Subcutaneous abdominal adipose tissue (tissue), 5 donors: ENCODE data around the gene ARHGAP15.
A peak's percentile ranks its signal among the peaks of the same experiment; 100 is the strongest.

ENCODE experiments used
- H3K27ac ChIP-seq: one replicate; pipeline ENCODE4 v1.7.0; 2013; ENCODE audit warnings: low read depth, mild to moderate bottlenecking, inconsistent platforms, low read length, moderate library complexity
- H3K27me3 ChIP-seq, 5 donors: one replicate each; pipeline ENCODE4 v1.7.0; 2013; ENCODE audit warnings: low read length in 5 of 5, inconsistent platforms in 1 of 5; ENCODE audit not compliant: control insufficient read depth in 5 of 5, insufficient read depth in 4 of 5
- H3K36me3 ChIP-seq, 5 donors: one replicate each; pipeline ENCODE4 v1.7.0; 2013; ENCODE audit warnings: low read length in 5 of 5; ENCODE audit not compliant: control insufficient read depth in 5 of 5, insufficient read depth in 5 of 5
- H3K4me1 ChIP-seq, 5 donors: one replicate each; pipeline ENCODE4 v1.7.0; 2013; ENCODE audit warnings: low read length in 5 of 5, mild to moderate bottlenecking in 3 of 5, moderate library complexity in 1 of 5; ENCODE audit not compliant: control insufficient read depth in 5 of 5, insufficient read depth in 5 of 5
- H3K4me3 ChIP-seq, 5 donors: one replicate each; pipeline ENCODE4 v1.7.0; 2013; ENCODE audit warnings: low read length in 5 of 5, low read depth in 1 of 5
- H3K9ac ChIP-seq, 5 donors: one replicate each; pipeline ENCODE4 v1.7.0; 2013; ENCODE audit warnings: low read length in 5 of 5, mild to moderate bottlenecking in 4 of 5, moderate library complexity in 3 of 5
- H3K9me3 ChIP-seq, 5 donors: one replicate each; pipeline ENCODE4 v1.7.0; 2013; ENCODE audit warnings: low read length in 5 of 5; ENCODE audit not compliant: control insufficient read depth in 5 of 5
- donor health status: healthy.
- donor health status: healthy.
- donor health status: healthy.
- donor health status: healthy.
- donor health status: healthy.

The ARHGAP15 gene

GRCh38 chr2:143473216-143473615 is 344.0 kb downstream of the ARHGAP15 start:
- H3K27me3 ChIP-seq: no peaks in the 10 kb centered on the region
- no peaks in the 10 kb centered on the region for H3K9me3 ChIP-seq
- H3K4me1 ChIP-seq: peaks cover 0 to 30% (median 21%) of the 10 kb centered on the region in 5 donors
- no peak overlapping the region for H3K9ac ChIP-seq
- H3K36me3 ChIP-seq: no peaks in the 10 kb centered on the region
- no peak overlapping the region for H3K4me3 ChIP-seq
- H3K27ac ChIP-seq: no peak overlapping the region

GRCh38 chr2:143473820-143474219 is 344.6 kb downstream of the ARHGAP15 start:
- no peaks in the 10 kb centered on the region for H3K36me3 ChIP-seq
- no peak overlapping the region for H3K4me3 ChIP-seq
- H3K27ac ChIP-seq: no peak overlapping the region

GRCh38 chr2:143474586-143474985 is 345.4 kb downstream of the ARHGAP15 start:
- no peaks in the 10 kb centered on the region for H3K9me3 ChIP-seq
- H3K27me3 ChIP-seq: no peaks in the 10 kb centered on the region
- no peaks in the 10 kb centered on the region for H3K36me3 ChIP-seq
- no peak overlapping the region for H3K9ac ChIP-seq
- no peak overlapping the region for H3K27ac ChIP-seq
- H3K4me1 ChIP-seq: peaks cover 0 to 30% (median 21%) of the 10 kb centered on the region in 5 donors
- H3K4me3 ChIP-seq: no peak overlapping the region

More at GRCh38 chr2:143473820-143474219, 344.6 kb downstream of the ARHGAP15 start:
- Histone ChIP-seq H3K4me1 (peaks cover 0 to 30% (median 21%) of the 10 kb centered on the region in 5 donors), H3K27me3 (no peaks in the 10 kb centered on the region), H3K9me3 (no peaks in the 10 kb centered on the region), H3K9ac (no peak overlapping the region)

GRCh38 chr2:143475041-143475776 is 346.0 kb downstream of the ARHGAP15 start:
- no peak overlapping the region for H3K27ac ChIP-seq
- no peaks in the 10 kb centered on the region for H3K9me3 ChIP-seq
- H3K9ac ChIP-seq: no peak overlapping the region
- no peaks in the 10 kb centered on the region for H3K36me3 ChIP-seq
- peaks cover 0 to 31% (median 22%) of the 10 kb centered on the region in 5 donors for H3K4me1 ChIP-seq
- no peak overlapping the region for H3K4me3 ChIP-seq
- H3K27me3 ChIP-seq: no peaks in the 10 kb centered on the region

GRCh38 chr2:143476336-143477087 is 347.3 kb downstream of the ARHGAP15 start:
- Histone ChIP-seq H3K9me3 (no peaks in the 10 kb centered on the region), H3K36me3 (no peaks in the 10 kb centered on the region), H3K4me3 (no peak overlapping the region), H3K9ac (no peak overlapping the region), H3K4me1 (peaks cover 3 to 42% (median 35%) of the 10 kb centered on the region in 5 donors), H3K27me3 (no peaks in the 10 kb centered on the region), H3K27ac (no peak overlapping the region)

GRCh38 chr2:143477714-143478443 is 348.7 kb downstream of the ARHGAP15 start:
- H3K27ac ChIP-seq: no peak overlapping the region
- H3K9ac ChIP-seq: no peak overlapping the region
- H3K9me3 ChIP-seq: no peaks in the 10 kb centered on the region
- H3K27me3 ChIP-seq: no peaks in the 10 kb centered on the region
- H3K4me1 ChIP-seq: peaks cover 5 to 53% (median 40%) of the 10 kb centered on the region in 5 donors
- no peak overlapping the region for H3K4me3 ChIP-seq
- H3K36me3 ChIP-seq: no peaks in the 10 kb centered on the region

GRCh38 chr2:143480086-143480485 is 350.9 kb downstream of the ARHGAP15 start:
- Histone ChIP-seq H3K36me3 (no peaks in the 10 kb centered on the region), H3K9me3 (no peaks in the 10 kb centered on the region), H3K27me3 (no peaks in the 10 kb centered on the region), H3K4me3 (no peak overlapping the region), H3K27ac (peak overlapping the region; percentile 59), H3K4me1 (peaks cover 5 to 36% (median 25%) of the 10 kb centered on the region in 5 donors), H3K9ac (peak overlapping the region in 1 of 5 donors; percentile 14)

GRCh38 chr2:143480601-143481236 is 351.5 kb downstream of the ARHGAP15 start:
- H3K36me3 ChIP-seq: no peaks in the 10 kb centered on the region
- no peaks in the 10 kb centered on the region for H3K9me3 ChIP-seq
- peak overlapping the region; percentile 59 for H3K27ac ChIP-seq
- H3K27me3 ChIP-seq: no peaks in the 10 kb centered on the region
- H3K9ac ChIP-seq: peak overlapping the region in 1 of 5 donors; percentile 14
- H3K4me1 ChIP-seq: peaks cover 5 to 30% (median 20%) of the 10 kb centered on the region in 5 donors
- H3K4me3 ChIP-seq: peak overlapping the region in 2 of 5 donors; percentile 12 to 45

GRCh38 chr2:143481237-143481623 is 352.0 kb downstream of the ARHGAP15 start:
- peak overlapping the region in 2 of 5 donors; percentile 12 to 45 for H3K4me3 ChIP-seq
- no peaks in the 10 kb centered on the region for H3K36me3 ChIP-seq
- no peak overlapping the region for H3K9ac ChIP-seq
- peaks cover 5 to 28% (median 20%) of the 10 kb centered on the region in 5 donors for H3K4me1 ChIP-seq
- H3K27ac ChIP-seq: peak overlapping the region; percentile 59
- no peaks in the 10 kb centered on the region for H3K9me3 ChIP-seq
- no peaks in the 10 kb centered on the region for H3K27me3 ChIP-seq
